GM21717 (cell line): Measurements from ENCODE around the gene VAT1L.
"Not testable (repeated sequence)": the region's sequence is repeated elsewhere in the genome, so short reads cannot be mapped to it uniquely, and the experiment has no call there.

Source experiments
- ATAC-seq: cut with Tn5 transposase; IDR thresholded peaks from one replicate; pipeline ENCODE4 v1.9.1; 2021; ENCODE audit warnings: mild to moderate bottlenecking, moderate library complexity; ENCODE audit not compliant: unreplicated experiment

VAT1L gene

GRCh38 chr16:77986011-77986740 lies 197.8 kb downstream of the VAT1L start:
- no peak for ATAC-seq

GRCh38 chr16:77987810-77988209 lies 199.4 kb downstream of the VAT1L start:
- no peak for ATAC-seq

- no peak for ATAC-seq
These were observed 201.5 kb downstream of the VAT1L start for GRCh38 chr16:77989846-77990245.

GRCh38 chr16:77991701-77992100 lies 203.3 kb downstream of the VAT1L start:
- no peak for ATAC-seq

- not testable (repeated sequence) for ATAC-seq
These were observed 204.0 kb downstream of the VAT1L start for GRCh38 chr16:77992381-77992780.

GRCh38 chr16:77993111-77993985 lies 205.0 kb downstream of the VAT1L start:
- ATAC-seq, result no peak

GRCh38 chr16:77995843-77996455 lies 207.6 kb downstream of the VAT1L start:
- no peak for ATAC-seq

- no peak for ATAC-seq
These were observed 210.1 kb downstream of the VAT1L start for GRCh38 chr16:77998350-77999023.

- no peak for ATAC-seq
These were observed 213.2 kb downstream of the VAT1L start for GRCh38 chr16:78001451-78002025.

- peak; percentile 99 for ATAC-seq
These were observed 214.7 kb downstream of the VAT1L start for GRCh38 chr16:78002915-78003538.

GRCh38 chr16:78004517-78004916 lies 216.2 kb downstream of the VAT1L start:
- ATAC-seq, result no peak

- no peak for ATAC-seq
These were observed 217.5 kb downstream of the VAT1L start for GRCh38 chr16:78005881-78006280.

- no peak for ATAC-seq
These were observed 218.8 kb downstream of the VAT1L start for GRCh38 chr16:78007121-78007520.

- ATAC-seq, result no peak
These were observed 234.1 kb downstream of the VAT1L start, which contains the start of gene CLEC3A for GRCh38 chr16:78022347-78023060. Gene CLEC3A (plus strand): TSS chr16:78022548. CDS start chr16:78022627, 79 bp downstream.

GRCh38 chr16:78024159-78024558 lies 235.8 kb downstream of the VAT1L start:
- ATAC-seq, result no peak

- no peak for ATAC-seq
These were observed 237.3 kb downstream of the VAT1L start for GRCh38 chr16:78025631-78026030.

- no peak for ATAC-seq
These were observed 239.7 kb downstream of the VAT1L start for GRCh38 chr16:78028018-78028417.
